Suprapubic skin (tissue), 3 donors: Measurements from ENCODE around the gene PRCP.
"Not testable (repeated sequence)": the region's sequence is repeated elsewhere in the genome, so short reads cannot be mapped to it uniquely, and the experiment has no call there.

Experiments
- CTCF ChIP-seq, 2 donors: fragments of 200-600 bp in 1 of 2; fragments of 450-650 bp in 1 of 2; sonication (generic) in 1 of 2; IDR thresholded peaks; one replicate each; pipeline ENCODE4 v1.5.1; 2016 to 2019; ENCODE audit warnings: antibody characterized with exemption in 2 of 2, mild to moderate bottlenecking in 1 of 2, moderate library complexity in 1 of 2
- EP300 ChIP-seq: sonication (generic); formaldehyde crosslinking; IDR thresholded peaks from one replicate; pipeline ENCODE4 v1.6.1; 2017; ENCODE audit warnings: antibody characterized with exemption

- TF ChIP-seq CTCF (IDR thresholded peaks at IDR 0.05); EP300: not testable (repeated sequence)
Observed at GRCh38 chr11:82922396-82923173, 22.4 kb upstream of the PRCP start.
